Lower leg skin (tissue), 3 donors: ENCODE measurements around the gene RBFA.

Experiments
- POLR2A ChIP-seq, 2 donors: fragments of 450-650 bp; IDR thresholded peaks; one replicate each; pipeline ENCODE4 v1.6.1; 2016 to 2017; ENCODE audit warnings: antibody characterized with exemption in 2 of 2, mild to moderate bottlenecking in 1 of 2, moderate library complexity in 1 of 2
- TF ChIP-seq, protein P1 (sequence below), 3 donors: fragments of 450-650 bp; IDR thresholded peaks; one replicate each; pipeline ENCODE4 v1.5.1; 2016; ENCODE audit warnings: antibody characterized with exemption in 3 of 3, mild to moderate bottlenecking in 3 of 3, moderate library complexity in 2 of 3

DNA sequence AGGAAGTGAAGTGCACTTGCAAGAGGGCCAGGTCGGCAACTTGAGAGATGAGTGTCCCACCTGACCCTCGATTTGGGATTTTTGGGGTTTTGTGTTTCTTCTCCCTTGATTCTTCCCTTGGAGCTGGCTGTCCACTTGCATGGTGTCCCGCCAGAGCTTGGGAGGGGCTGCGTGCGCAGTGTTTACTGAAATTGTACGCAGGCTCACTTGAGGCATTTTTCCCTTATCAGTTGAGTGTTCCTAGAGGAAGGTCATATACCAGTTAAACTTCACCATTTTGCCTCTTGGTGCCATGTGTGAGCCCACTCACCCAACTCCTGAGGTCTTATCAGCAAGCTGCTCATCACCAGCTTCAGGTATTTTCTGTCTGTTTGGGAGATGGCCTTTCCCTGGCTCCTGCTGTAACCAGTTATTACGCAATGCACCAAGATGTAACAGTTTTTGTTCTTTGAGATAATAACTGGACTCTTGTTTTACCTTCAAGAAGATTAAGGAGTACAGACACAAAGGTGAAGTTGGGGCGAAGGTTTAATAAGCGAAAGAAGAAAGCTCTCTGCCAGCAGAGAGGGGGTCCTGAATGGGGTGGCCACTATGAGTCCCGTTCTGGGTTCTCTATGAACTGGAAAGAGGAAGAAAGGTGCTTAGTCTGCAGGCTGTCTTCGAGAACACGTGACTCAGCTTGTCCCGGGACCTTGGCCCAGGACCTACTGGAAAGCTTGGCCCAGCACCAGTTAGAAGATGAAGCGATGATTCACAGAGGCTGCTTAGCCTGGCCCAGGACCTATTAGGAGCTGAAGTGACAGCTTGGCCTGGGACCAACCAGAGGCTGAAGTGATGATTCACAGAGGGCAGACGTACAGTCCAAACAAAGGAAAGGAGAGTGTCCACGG is 24.3 kb upstream of the RBFA start:
- TF ChIP-seq, protein P1, sequence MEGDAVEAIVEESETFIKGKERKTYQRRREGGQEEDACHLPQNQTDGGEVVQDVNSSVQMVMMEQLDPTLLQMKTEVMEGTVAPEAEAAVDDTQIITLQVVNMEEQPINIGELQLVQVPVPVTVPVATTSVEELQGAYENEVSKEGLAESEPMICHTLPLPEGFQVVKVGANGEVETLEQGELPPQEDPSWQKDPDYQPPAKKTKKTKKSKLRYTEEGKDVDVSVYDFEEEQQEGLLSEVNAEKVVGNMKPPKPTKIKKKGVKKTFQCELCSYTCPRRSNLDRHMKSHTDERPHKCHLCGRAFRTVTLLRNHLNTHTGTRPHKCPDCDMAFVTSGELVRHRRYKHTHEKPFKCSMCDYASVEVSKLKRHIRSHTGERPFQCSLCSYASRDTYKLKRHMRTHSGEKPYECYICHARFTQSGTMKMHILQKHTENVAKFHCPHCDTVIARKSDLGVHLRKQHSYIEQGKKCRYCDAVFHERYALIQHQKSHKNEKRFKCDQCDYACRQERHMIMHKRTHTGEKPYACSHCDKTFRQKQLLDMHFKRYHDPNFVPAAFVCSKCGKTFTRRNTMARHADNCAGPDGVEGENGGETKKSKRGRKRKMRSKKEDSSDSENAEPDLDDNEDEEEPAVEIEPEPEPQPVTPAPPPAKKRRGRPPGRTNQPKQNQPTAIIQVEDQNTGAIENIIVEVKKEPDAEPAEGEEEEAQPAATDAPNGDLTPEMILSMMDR (IDR thresholded peaks at IDR 0.05) = no peak
- no peak for TF ChIP-seq POLR2A (IDR thresholded peaks at IDR 0.05)
